Skeletal muscle tissue (tissue), 4 donors: Measurements from ENCODE around the gene LCP1. TPM values are rescaled to one million over a fixed set of nuclear protein-coding genes. Genes with fewer than 3 reads are reported as not detected.
A peak's percentile ranks its signal among the peaks of the same experiment; 100 is the strongest.

Experiments used
- H3K27ac ChIP-seq: one replicate; pipeline ENCODE4 v1.7.0; 2013; ENCODE audit warnings: mild to moderate bottlenecking, low read depth, low read length, inconsistent platforms
- H3K27me3 ChIP-seq, 3 donors: one replicate each; pipeline ENCODE4 v1.7.0; 2013; ENCODE audit warnings: low read length in 3 of 3; ENCODE audit not compliant: control insufficient read depth in 3 of 3, insufficient read depth in 3 of 3
- H3K36me3 ChIP-seq, 3 donors: one replicate each; pipeline ENCODE4 v1.7.0; 2013; ENCODE audit warnings: low read length in 3 of 3; ENCODE audit not compliant: control insufficient read depth in 3 of 3, insufficient read depth in 3 of 3
- H3K4me1 ChIP-seq, 3 donors: one replicate each; pipeline ENCODE4 v1.7.0; 2013; ENCODE audit warnings: low read length in 3 of 3, mild to moderate bottlenecking in 3 of 3; ENCODE audit not compliant: control insufficient read depth in 3 of 3, insufficient read depth in 3 of 3
- H3K4me3 ChIP-seq, 3 donors: one replicate each; pipeline ENCODE4 v1.7.0; 2013; ENCODE audit warnings: low read length in 3 of 3
- H3K9ac ChIP-seq, 3 donors: one replicate each; pipeline ENCODE4 v1.7.0; 2013; ENCODE audit warnings: low read length in 3 of 3, mild to moderate bottlenecking in 3 of 3, moderate library complexity in 2 of 3, low read depth in 1 of 3
- H3K9me3 ChIP-seq, 3 donors: one replicate each; pipeline ENCODE4 v1.7.0; 2013; ENCODE audit warnings: low read length in 3 of 3; ENCODE audit not compliant: control insufficient read depth in 3 of 3
- total RNA-seq: library from RNA; depleted of rRNA; stranded (reverse); fragments of >200 nt; gene quantifications from one replicate; pipeline ENCODE4 v1.2.3, GENCODE V29; 2014
- donor health status: Osteomylitis.

LCP1 gene
- total RNA-seq, 1 donor from 2014 or later: 25.6 TPM

- Histone ChIP-seq H3K9ac (no peak overlapping the region), H3K36me3 (no peaks in the 10 kb centered on the region), H3K4me3 (no peak overlapping the region), H3K4me1 (peaks cover 0 to 2% (median 0%) of the 10 kb centered on the region in 3 donors), H3K9me3 (no peaks in the 10 kb centered on the region), H3K27me3 (peaks cover 0 to 2% (median 0%) of the 10 kb centered on the region in 3 donors), H3K27ac (no peak overlapping the region)
Observed at GRCh38 chr13:46206143-46206542, 24.2 kb upstream of the LCP1 start.

GRCh38 chr13:46202966-46203365 lies 21.0 kb upstream of the LCP1 start:
- Histone ChIP-seq H3K9ac (no peak overlapping the region), H3K27me3 (no peaks in the 10 kb centered on the region), H3K9me3 (no peaks in the 10 kb centered on the region), H3K4me3 (no peak overlapping the region), H3K4me1 (no peaks in the 10 kb centered on the region), H3K36me3 (no peaks in the 10 kb centered on the region), H3K27ac (no peak overlapping the region)

- Histone ChIP-seq H3K9ac (no peak overlapping the region), H3K4me1 (no peaks in the 10 kb centered on the region), H3K36me3 (no peaks in the 10 kb centered on the region), H3K9me3 (no peaks in the 10 kb centered on the region), H3K27me3 (no peaks in the 10 kb centered on the region), H3K27ac (no peak overlapping the region), H3K4me3 (no peak overlapping the region)
Observed at GRCh38 chr13:46202188-46202795, 20.3 kb upstream of the LCP1 start.

- Histone ChIP-seq H3K9me3 (no peaks in the 10 kb centered on the region), H3K27ac (no peak overlapping the region), H3K9ac (no peak overlapping the region)
Observed at GRCh38 chr13:46198696-46199193, 16.8 kb upstream of the LCP1 start.

GRCh38 chr13:46197299-46198048 lies 15.5 kb upstream of the LCP1 start:
- H3K4me3 ChIP-seq: no peak overlapping the region
- H3K9ac ChIP-seq: no peak overlapping the region
- no peaks in the 10 kb centered on the region for H3K27me3 ChIP-seq
- H3K36me3 ChIP-seq: no peaks in the 10 kb centered on the region
- H3K27ac ChIP-seq: no peak overlapping the region
- no peaks in the 10 kb centered on the region for H3K9me3 ChIP-seq
- H3K4me1 ChIP-seq: no peaks in the 10 kb centered on the region

More at GRCh38 chr13:46198696-46199193, 16.8 kb upstream of the LCP1 start:
- Histone ChIP-seq H3K4me1 (no peaks in the 10 kb centered on the region), H3K36me3 (no peaks in the 10 kb centered on the region), H3K27me3 (no peaks in the 10 kb centered on the region), H3K4me3 (no peak overlapping the region)

- H3K36me3 ChIP-seq: no peaks in the 10 kb centered on the region
- H3K27me3 ChIP-seq: no peaks in the 10 kb centered on the region
- H3K9me3 ChIP-seq: no peaks in the 10 kb centered on the region
- H3K9ac ChIP-seq: no peak overlapping the region
- no peak overlapping the region for H3K27ac ChIP-seq
- H3K4me3 ChIP-seq: no peak overlapping the region
- H3K4me1 ChIP-seq: no peaks in the 10 kb centered on the region
Observed at GRCh38 chr13:46195016-46195415, 13.0 kb upstream of the LCP1 start.

- H3K4me3 ChIP-seq: no peak overlapping the region
- H3K27ac ChIP-seq: no peak overlapping the region
- H3K9me3 ChIP-seq: no peaks in the 10 kb centered on the region
- H3K4me1 ChIP-seq: no peaks in the 10 kb centered on the region
- H3K27me3 ChIP-seq: no peaks in the 10 kb centered on the region
- H3K36me3 ChIP-seq: no peaks in the 10 kb centered on the region
- no peak overlapping the region for H3K9ac ChIP-seq
Observed at GRCh38 chr13:46192412-46192811, 10.4 kb upstream of the LCP1 start.

- no peaks in the 10 kb centered on the region for H3K27me3 ChIP-seq
- H3K4me1 ChIP-seq: no peaks in the 10 kb centered on the region
- no peaks in the 10 kb centered on the region for H3K9me3 ChIP-seq
- H3K36me3 ChIP-seq: no peaks in the 10 kb centered on the region
- no peak overlapping the region for H3K4me3 ChIP-seq
- no peak overlapping the region for H3K27ac ChIP-seq
- no peak overlapping the region for H3K9ac ChIP-seq
Observed at GRCh38 chr13:46185634-46186033, 3.7 kb upstream of the LCP1 start.

GRCh38 chr13:46184277-46184699 lies 2.3 kb upstream of the LCP1 start:
- Histone ChIP-seq H3K27me3 (no peaks in the 10 kb centered on the region), H3K27ac (no peak overlapping the region), H3K4me1 (no peaks in the 10 kb centered on the region), H3K4me3 (no peak overlapping the region), H3K9me3 (no peaks in the 10 kb centered on the region), H3K36me3 (no peaks in the 10 kb centered on the region), H3K9ac (peak overlapping the region in 1 of 3 donors; percentile 16)
